ENCODE measurements around the gene CTCF. TPM values are rescaled to one million over a fixed set of nuclear protein-coding genes. Genes with fewer than 3 reads are reported as not detected.

The CTCF gene
- total RNA-seq, 4 donors from 2014 or later, result 41.0 to 49.9 (median 44.2) TPM

GRCh38 chr16:67608364-67608763 lies 46.0 kb downstream of the CTCF start:
- WGBS, 2 donors, result 89 to 91% methylated on average over 3 of the region's 3 CpGs

GRCh38 chr16:67613808-67614207 lies 51.5 kb downstream of the CTCF start:
- intact Hi-C loops (cut with DNase I; ENCODE audit: low total_unique reads), result no loop called here
- WGBS, 2 donors, result 91 to 93% methylated on average over 10 of the region's 10 CpGs
- TF ChIP-seq POLR2A (IDR thresholded peaks at IDR 0.05) (no peak), CTCF (IDR thresholded peaks at IDR 0.05) (no peak)
- no peak for DNase-seq (ENCODE audit: low spot score in 2 of 2)
- H3K4me3 ChIP-seq (ENCODE audit: low read depth, poor library complexity, severe bottlenecking), result no peak overlapping the region

More at GRCh38 chr16:67608364-67608763, 46.0 kb downstream of the CTCF start:
- intact Hi-C loops (cut with DNase I; ENCODE audit: low total_unique reads), result no loop called here
- no peak overlapping the region for H3K4me3 ChIP-seq (ENCODE audit: low read depth, poor library complexity, severe bottlenecking)
- TF ChIP-seq CTCF (IDR thresholded peaks at IDR 0.05) (no peak), POLR2A (IDR thresholded peaks at IDR 0.05) (no peak)
- DNase-seq (ENCODE audit: low spot score in 2 of 2), result no peak

GRCh38 chr16:67628216-67628615 lies 65.9 kb downstream of the CTCF start:
- WGBS, 2 donors, result 95 to 97% methylated on average over 14 of the region's 14 CpGs
- no peak for TF ChIP-seq CTCF (IDR thresholded peaks at IDR 0.05)
- no peak for TF ChIP-seq POLR2A (IDR thresholded peaks at IDR 0.05)
- no peak overlapping the region for H3K4me3 ChIP-seq (ENCODE audit: low read depth, poor library complexity, severe bottlenecking)
- intact Hi-C loops (cut with DNase I; ENCODE audit: low total_unique reads), result no loop called here
- no peak for DNase-seq (ENCODE audit: low spot score in 2 of 2)

GRCh38 chr16:67632415-67633172 lies 70.3 kb downstream of the CTCF start:
- H3K4me3 ChIP-seq (ENCODE audit: low read depth, poor library complexity, severe bottlenecking), result no peak overlapping the region
- intact Hi-C loops (cut with DNase I; ENCODE audit: low total_unique reads), result no loop called here
- DNase-seq (ENCODE audit: low spot score in 2 of 2), result no peak
- TF ChIP-seq POLR2A (IDR thresholded peaks at IDR 0.05) (no peak), CTCF (IDR thresholded peaks at IDR 0.05) (no peak)
- 58 to 59% methylated on average over 7 of the region's 7 CpGs for WGBS, 2 donors

GRCh38 chr16:67636713-67637112 lies 74.4 kb downstream of the CTCF start:
- no peak for DNase-seq (ENCODE audit: low spot score in 2 of 2)
- no peak overlapping the region for H3K4me3 ChIP-seq (ENCODE audit: low read depth, poor library complexity, severe bottlenecking)
- no peak for TF ChIP-seq POLR2A (IDR thresholded peaks at IDR 0.05)
- no peak for TF ChIP-seq CTCF (IDR thresholded peaks at IDR 0.05)
- WGBS, 2 donors, result 93 to 95% methylated on average over 8 of the region's 8 CpGs
- intact Hi-C loops (cut with DNase I; ENCODE audit: low total_unique reads), result no loop called here

- WGBS, 2 donors, result 83 to 94% methylated on average over 12 of the region's 12 CpGs
- H3K4me3 ChIP-seq (ENCODE audit: low read depth, poor library complexity, severe bottlenecking), result no peak overlapping the region
- TF ChIP-seq CTCF (IDR thresholded peaks at IDR 0.05), result no peak
- TF ChIP-seq POLR2A (IDR thresholded peaks at IDR 0.05), result no peak
- no peak for DNase-seq (ENCODE audit: low spot score in 2 of 2)
- intact Hi-C loops (cut with DNase I; ENCODE audit: low total_unique reads), result no loop called here
Observed at GRCh38 chr16:67637625-67638024, 75.3 kb downstream of the CTCF start.

Data from lower leg skin (tissue), 4 donors.